Measurements from ENCODE around the gene ZNF684.
"Not testable (repeated sequence)": the region's sequence is repeated elsewhere in the genome, so short reads cannot be mapped to it uniquely, and the experiment has no call there.

Gene ZNF684

DNA sequence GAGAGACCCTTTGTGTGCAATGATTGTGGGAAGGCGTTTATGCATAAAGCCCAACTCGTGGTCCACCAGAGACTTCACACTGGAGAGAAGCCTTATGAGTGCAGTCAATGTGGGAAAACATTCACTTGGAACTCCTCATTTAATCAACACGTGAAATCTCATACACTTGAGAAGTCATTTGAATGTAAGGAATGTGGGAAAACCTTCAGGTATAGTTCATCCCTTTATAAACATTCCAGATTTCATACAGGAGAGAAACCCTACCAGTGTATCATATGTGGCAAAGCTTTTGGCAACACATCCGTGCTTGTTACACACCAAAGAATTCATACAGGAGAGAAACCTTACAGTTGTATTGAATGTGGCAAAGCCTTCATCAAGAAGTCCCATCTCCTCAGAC, 15.5 kb downstream of the ZNF684 start:
- no peaks in the 10 kb centered on the region for H3K4me1 ChIP-seq (ENCODE audit: insufficient read depth, low read length)
- no peak overlapping the region for H2AFZ ChIP-seq (ENCODE audit: low read depth, low read length)
- peaks cover 13% of the 10 kb centered on the region for H3K36me3 ChIP-seq (ENCODE audit: insufficient read depth, low read length)
- no peak overlapping the region for H3K4me3 ChIP-seq (ENCODE audit: low read length)
- H3K27me3 ChIP-seq (ENCODE audit: insufficient read depth, low read length): no peaks in the 10 kb centered on the region
- peaks cover 11% of the 10 kb centered on the region for H3K9me3 ChIP-seq (ENCODE audit: low read length)

GRCh38 chr1:40553017-40553416, 21.6 kb downstream of the ZNF684 start:
- no peak overlapping the region for H2AFZ ChIP-seq (ENCODE audit: low read depth, low read length)
- H3K4me3 ChIP-seq (ENCODE audit: low read length): no peak overlapping the region
- no peaks in the 10 kb centered on the region for H3K9me3 ChIP-seq (ENCODE audit: low read length)
- no peaks in the 10 kb centered on the region for H3K36me3 ChIP-seq (ENCODE audit: insufficient read depth, low read length)
- H3K27me3 ChIP-seq (ENCODE audit: insufficient read depth, low read length): no peaks in the 10 kb centered on the region
- no peaks in the 10 kb centered on the region for H3K4me1 ChIP-seq (ENCODE audit: insufficient read depth, low read length)

DNA sequence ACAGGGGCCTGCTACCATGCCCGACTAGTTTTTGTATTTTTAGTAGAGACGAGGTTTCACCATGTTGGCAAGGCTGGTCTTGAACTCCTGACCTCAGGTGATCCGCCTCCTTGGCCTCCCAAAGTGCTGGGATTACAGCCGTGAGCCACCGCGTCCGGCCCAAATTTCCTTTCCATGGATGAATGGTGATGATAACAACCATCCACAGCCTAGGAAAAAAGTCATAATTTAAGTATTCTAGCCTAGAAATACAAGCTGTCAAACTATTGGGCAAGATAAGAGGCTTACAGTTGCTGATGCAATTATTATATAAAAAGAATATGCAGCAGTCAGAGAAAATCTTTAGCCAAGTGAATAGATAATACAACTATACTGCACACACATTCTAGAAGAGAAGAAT, 23.4 kb downstream of the ZNF684 start:
- not testable (repeated sequence) for H3K36me3 ChIP-seq (ENCODE audit: insufficient read depth, low read length); H3K27me3 ChIP-seq (ENCODE audit: insufficient read depth, low read length); H3K4me3 ChIP-seq (ENCODE audit: low read length); H3K4me1 ChIP-seq (ENCODE audit: insufficient read depth, low read length); H3K9me3 ChIP-seq (ENCODE audit: low read length); H2AFZ ChIP-seq (ENCODE audit: low read depth, low read length)

DNA sequence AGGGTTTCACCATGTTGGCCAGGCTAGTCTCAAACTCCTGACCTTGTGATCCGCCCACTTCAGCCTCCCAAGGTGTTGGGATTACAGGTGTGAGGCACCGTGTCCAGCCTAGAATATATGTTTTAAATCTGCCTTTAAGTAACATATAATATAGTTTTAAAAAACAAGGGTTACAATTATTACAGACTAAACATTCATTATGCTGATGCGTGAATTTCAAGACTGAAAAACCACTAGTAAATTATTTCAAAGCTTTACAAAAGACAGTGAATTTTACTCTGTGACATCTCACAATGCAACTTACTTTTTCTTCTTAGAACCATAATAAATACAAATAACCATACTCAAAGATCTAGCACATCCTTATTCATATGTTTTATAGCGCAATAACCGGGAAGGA, 24.7 kb downstream of the ZNF684 start:
- Histone ChIP-seq H3K9me3 (ENCODE audit: low read length) (no peaks in the 10 kb centered on the region), H3K4me1 (ENCODE audit: insufficient read depth, low read length) (no peaks in the 10 kb centered on the region), H2AFZ (ENCODE audit: low read depth, low read length) (no peak overlapping the region), H3K4me3 (ENCODE audit: low read length) (no peak overlapping the region), H3K36me3 (ENCODE audit: insufficient read depth, low read length) (no peaks in the 10 kb centered on the region), H3K27me3 (ENCODE audit: insufficient read depth, low read length) (no peaks in the 10 kb centered on the region)

DNA sequence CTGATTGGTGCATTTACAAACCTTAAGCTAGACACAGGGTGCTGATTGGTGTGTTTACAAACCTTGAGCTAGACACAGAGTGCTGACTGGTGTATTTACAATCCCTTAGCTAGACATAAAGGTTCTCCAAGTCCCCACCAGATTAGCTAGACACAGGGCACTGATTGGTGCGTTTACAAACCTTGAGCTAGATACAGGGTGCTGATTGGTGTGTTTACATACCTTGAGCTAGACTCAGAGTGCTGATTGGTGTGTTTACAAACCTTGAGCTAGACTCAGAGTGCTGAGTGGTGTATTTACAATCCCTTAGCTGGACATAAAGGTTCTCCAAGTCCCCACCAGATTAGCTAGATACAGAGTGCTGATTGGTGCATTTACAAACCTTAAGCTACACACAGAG, 26.8 kb downstream of the ZNF684 start:
- H3K4me3 ChIP-seq (ENCODE audit: low read length); H3K9me3 ChIP-seq (ENCODE audit: low read length); H3K4me1 ChIP-seq (ENCODE audit: insufficient read depth, low read length); H3K36me3 ChIP-seq (ENCODE audit: insufficient read depth, low read length); H3K27me3 ChIP-seq (ENCODE audit: insufficient read depth, low read length); H2AFZ ChIP-seq (ENCODE audit: low read depth, low read length): not testable (repeated sequence)

DNA sequence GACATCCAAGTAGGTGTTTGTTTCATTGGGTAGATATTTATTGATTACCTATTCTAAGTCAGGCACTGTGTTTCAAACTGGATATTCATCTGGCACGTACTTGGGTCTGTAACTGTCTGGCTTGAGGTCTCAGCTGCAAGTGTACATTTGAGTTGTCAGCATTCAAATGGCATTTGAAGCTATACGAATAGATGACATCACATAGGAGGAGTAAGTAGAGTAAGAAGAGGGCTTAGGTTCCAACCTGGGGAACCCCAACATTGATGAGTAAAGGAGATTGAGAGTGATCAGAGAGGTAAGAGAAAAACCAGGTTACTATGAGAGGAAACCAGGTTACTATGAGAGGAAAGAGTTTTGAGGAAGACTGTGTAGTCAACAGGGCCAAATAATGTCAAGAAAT, 30.7 kb downstream of the ZNF684 start:
- Histone ChIP-seq H2AFZ (ENCODE audit: low read depth, low read length) (no peak overlapping the region), H3K9me3 (ENCODE audit: low read length) (no peaks in the 10 kb centered on the region), H3K4me1 (ENCODE audit: insufficient read depth, low read length) (no peaks in the 10 kb centered on the region), H3K4me3 (ENCODE audit: low read length) (no peak overlapping the region), H3K27me3 (ENCODE audit: insufficient read depth, low read length) (peaks cover 3% of the 10 kb centered on the region), H3K36me3 (ENCODE audit: insufficient read depth, low read length) (no peaks in the 10 kb centered on the region)

DNA sequence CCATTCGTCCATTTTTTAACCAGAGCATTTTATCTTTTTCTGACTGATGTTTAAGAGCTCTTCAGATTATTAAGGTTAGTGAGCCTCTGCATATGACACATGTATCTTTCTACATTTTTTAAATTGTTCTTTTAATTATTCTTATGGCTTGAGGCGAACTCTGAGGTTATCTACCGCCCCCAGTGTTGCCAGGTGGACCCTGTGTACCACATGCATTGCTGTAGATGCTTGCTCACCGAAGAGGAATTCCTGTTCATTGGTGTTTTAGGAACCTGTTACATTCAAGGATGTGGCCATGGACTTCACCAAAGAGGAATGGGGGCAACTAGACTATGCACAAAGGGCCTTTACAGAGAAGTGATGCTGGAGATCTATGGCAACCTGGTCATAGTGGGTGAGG, 31.8 kb downstream of the ZNF684 start:
- Histone ChIP-seq H3K4me1 (ENCODE audit: insufficient read depth, low read length) (no peaks in the 10 kb centered on the region), H3K4me3 (ENCODE audit: low read length) (no peak overlapping the region), H3K27me3 (ENCODE audit: insufficient read depth, low read length) (peaks cover 3% of the 10 kb centered on the region), H3K9me3 (ENCODE audit: low read length) (no peaks in the 10 kb centered on the region), H3K36me3 (ENCODE audit: insufficient read depth, low read length) (no peaks in the 10 kb centered on the region), H2AFZ (ENCODE audit: low read depth, low read length) (no peak overlapping the region)

GRCh38 chr1:40564506-40564905, 33.1 kb downstream of the ZNF684 start:
- H3K9me3 ChIP-seq (ENCODE audit: low read length): no peaks in the 10 kb centered on the region
- no peaks in the 10 kb centered on the region for H3K36me3 ChIP-seq (ENCODE audit: insufficient read depth, low read length)
- peaks cover 3% of the 10 kb centered on the region for H3K27me3 ChIP-seq (ENCODE audit: insufficient read depth, low read length)
- H3K4me1 ChIP-seq (ENCODE audit: insufficient read depth, low read length): no peaks in the 10 kb centered on the region
- no peak overlapping the region for H2AFZ ChIP-seq (ENCODE audit: low read depth, low read length)
- no peak overlapping the region for H3K4me3 ChIP-seq (ENCODE audit: low read length)

DNA sequence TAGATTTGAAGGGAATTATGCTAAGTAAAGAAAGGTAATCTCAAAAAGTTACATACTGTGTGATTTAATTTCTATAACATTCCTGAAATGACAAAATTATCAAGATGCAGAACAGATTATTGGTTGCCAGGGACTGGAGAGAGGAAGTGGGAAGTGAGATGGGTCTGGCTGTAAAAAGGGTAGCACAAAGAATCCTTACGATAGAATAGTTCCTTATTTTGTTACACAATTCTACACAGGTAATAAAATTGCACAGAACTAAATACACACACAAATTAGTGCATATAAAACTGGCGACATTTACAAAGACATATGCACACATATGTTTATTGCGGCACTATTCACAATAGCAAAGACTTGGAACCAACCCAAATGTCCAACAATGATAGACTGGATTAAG, 33.5 kb downstream of the ZNF684 start:
- H3K9me3 ChIP-seq (ENCODE audit: low read length): no peaks in the 10 kb centered on the region
- H3K4me3 ChIP-seq (ENCODE audit: low read length): no peak overlapping the region
- no peak overlapping the region for H2AFZ ChIP-seq (ENCODE audit: low read depth, low read length)
- no peaks in the 10 kb centered on the region for H3K36me3 ChIP-seq (ENCODE audit: insufficient read depth, low read length)
- H3K27me3 ChIP-seq (ENCODE audit: insufficient read depth, low read length): peaks cover 3% of the 10 kb centered on the region
- H3K4me1 ChIP-seq (ENCODE audit: insufficient read depth, low read length): no peaks in the 10 kb centered on the region

- Histone ChIP-seq H2AFZ (ENCODE audit: low read depth, low read length) (no peak overlapping the region), H3K27me3 (ENCODE audit: insufficient read depth, low read length) (peaks cover 3% of the 10 kb centered on the region), H3K4me1 (ENCODE audit: insufficient read depth, low read length) (no peaks in the 10 kb centered on the region), H3K36me3 (ENCODE audit: insufficient read depth, low read length) (no peaks in the 10 kb centered on the region), H3K4me3 (ENCODE audit: low read length) (no peak overlapping the region), H3K9me3 (ENCODE audit: low read length) (no peaks in the 10 kb centered on the region)
These were observed 36.4 kb downstream of the ZNF684 start for GRCh38 chr1:40567825-40568224.

- H3K4me1 ChIP-seq (ENCODE audit: insufficient read depth, low read length); H3K9me3 ChIP-seq (ENCODE audit: low read length); H3K36me3 ChIP-seq (ENCODE audit: insufficient read depth, low read length); H3K4me3 ChIP-seq (ENCODE audit: low read length); H2AFZ ChIP-seq (ENCODE audit: low read depth, low read length); H3K27me3 ChIP-seq (ENCODE audit: insufficient read depth, low read length): not testable (repeated sequence)
These were observed 43.4 kb downstream of the ZNF684 start for GRCh38 chr1:40574805-40575204.

GRCh38 chr1:40575336-40575735, 43.9 kb downstream of the ZNF684 start:
- no peak overlapping the region for H3K4me3 ChIP-seq (ENCODE audit: low read length)
- H2AFZ ChIP-seq (ENCODE audit: low read depth, low read length): no peak overlapping the region
- no peaks in the 10 kb centered on the region for H3K9me3 ChIP-seq (ENCODE audit: low read length)
- no peaks in the 10 kb centered on the region for H3K27me3 ChIP-seq (ENCODE audit: insufficient read depth, low read length)
- no peaks in the 10 kb centered on the region for H3K36me3 ChIP-seq (ENCODE audit: insufficient read depth, low read length)
- no peaks in the 10 kb centered on the region for H3K4me1 ChIP-seq (ENCODE audit: insufficient read depth, low read length)

GRCh38 chr1:40582116-40582515, 50.7 kb downstream of the ZNF684 start:
- H3K9me3 ChIP-seq (ENCODE audit: low read length): no peaks in the 10 kb centered on the region
- no peaks in the 10 kb centered on the region for H3K36me3 ChIP-seq (ENCODE audit: insufficient read depth, low read length)
- H3K4me3 ChIP-seq (ENCODE audit: low read length): no peak overlapping the region
- H3K4me1 ChIP-seq (ENCODE audit: insufficient read depth, low read length): no peaks in the 10 kb centered on the region
- H3K27me3 ChIP-seq (ENCODE audit: insufficient read depth, low read length): peaks cover 4% of the 10 kb centered on the region
- no peak overlapping the region for H2AFZ ChIP-seq (ENCODE audit: low read depth, low read length)

- no peak overlapping the region for H3K4me3 ChIP-seq (ENCODE audit: low read length)
- H3K4me1 ChIP-seq (ENCODE audit: insufficient read depth, low read length): no peaks in the 10 kb centered on the region
- no peaks in the 10 kb centered on the region for H3K9me3 ChIP-seq (ENCODE audit: low read length)
- no peak overlapping the region for H2AFZ ChIP-seq (ENCODE audit: low read depth, low read length)
- H3K36me3 ChIP-seq (ENCODE audit: insufficient read depth, low read length): no peaks in the 10 kb centered on the region
- H3K27me3 ChIP-seq (ENCODE audit: insufficient read depth, low read length): peaks cover 4% of the 10 kb centered on the region
These were observed 52.5 kb downstream of the ZNF684 start for GRCh38 chr1:40583980-40584379.

Data from neuron (in vitro differentiated cells).